ENCODE measurements around the gene ATP9B.
"Not testable (repeated sequence)": the region's sequence is repeated elsewhere in the genome, so short reads cannot be mapped to it uniquely, and the experiment has no call there.

GRCh38 chr18:79327915-79328314 is 258.7 kb downstream of the ATP9B start:
- TF ChIP-seq POLR2A (IDR thresholded peaks at IDR 0.05; ENCODE audit: low read length); GATA1 (IDR thresholded peaks at IDR 0.05; ENCODE audit: low read depth, low read length): not testable (repeated sequence)
